HFF-Myc (cell line): Measurements from ENCODE around the gene RGL4.

Experiments used
- DNase-seq: peaks from one replicate; pipeline ENCODE4 v3.0.0-alpha.2; 2011; ENCODE audit warnings: low read depth; ENCODE audit errors: extremely low read depth
- H3K4me3 ChIP-seq: replicated peaks from 2 replicates; pipeline ENCODE4 v1.5.1; 2011; ENCODE audit warnings: low read depth, mild to moderate bottlenecking, control low read depth, low read length
- CTCF ChIP-seq: IDR thresholded peaks from 2 replicates; pipeline ENCODE4 v1.5.1; 2012; ENCODE audit warnings: mild to moderate bottlenecking, low read depth, low read length, control low read depth; ENCODE audit errors: missing control alignments

Gene RGL4

GRCh38 chr22:23713696-23714595 lies 23.1 kb downstream of the RGL4 start:
- DNase-seq, result no peak
- TF ChIP-seq CTCF, result no peak
- H3K4me3 ChIP-seq, result no peak overlapping the region

- no peak for DNase-seq
- H3K4me3 ChIP-seq, result no peak overlapping the region
- TF ChIP-seq CTCF, result no peak
These were observed 24.1 kb downstream of the RGL4 start for GRCh38 chr22:23714596-23715578.

- TF ChIP-seq CTCF, result no peak
- H3K4me3 ChIP-seq, result peak overlapping the region; percentile 58
- DNase-seq, result no peak
These were observed 25.1 kb downstream of the RGL4 start for GRCh38 chr22:23715806-23716375.

- peak; percentile 40 for DNase-seq
- TF ChIP-seq CTCF, result no peak
- peak overlapping the region; percentile 58 for H3K4me3 ChIP-seq
These were observed 26.3 kb downstream of the RGL4 start for GRCh38 chr22:23716811-23717801.

- no peak overlapping the region for H3K4me3 ChIP-seq
- no peak for TF ChIP-seq CTCF
- no peak for DNase-seq
These were observed 27.8 kb downstream of the RGL4 start for GRCh38 chr22:23718371-23719165.
